Panc1 (cell line): ENCODE measurements around the gene SLC9A8. TPM values are rescaled to one million over a fixed set of nuclear protein-coding genes. Genes with fewer than 3 reads are reported as not detected.

ENCODE experiments used
- ATAC-seq: fragments of 200-7000 bp; cut with Tn5 transposase; 2 replicates; pipeline ENCODE4 v1.9.1; 2020; ENCODE audit warnings: mild to moderate bottlenecking, moderate library complexity
- BruUV-seq: library from RNA; stranded (reverse); fragments of 400-500 nt; replicated peaks from 2 replicates; lab custom pipeline; 2021; lab: Mats Ljungman, UMichigan
- CTCF ChIA-PET: fragments of 300-600 bp; sonication (Branson Sonifier 250); formaldehyde crosslinking; loops from one replicate; lab custom pipeline; 2022; ENCODE audit warnings: antibody characterized with exemption; lab: Charles Lee
- POLR2A ChIA-PET: fragments of 300-600 bp; sonication (Branson Sonifier 250); formaldehyde crosslinking; loops from one replicate; lab custom pipeline; 2022; ENCODE audit warnings: antibody characterized with exemption; lab: Charles Lee
- DNase-seq: peaks from one replicate; pipeline ENCODE4 v3.0.0-alpha.2; 2010; ENCODE audit warnings: low read depth, low spot score
- H3K27ac ChIP-seq: 2 replicates; pipeline ENCODE4 v1.5.1; 2011; ENCODE audit warnings: mild to moderate bottlenecking, low read length, inconsistent platforms
- H3K27me3 ChIP-seq: fragments of 200-500 bp; sonication (Bioruptor generic); 2 replicates; pipeline ENCODE4 v1.6.0; 2014; ENCODE audit warnings: low read length, inconsistent platforms; ENCODE audit not compliant: control insufficient read depth, insufficient read depth
- H3K36me3 ChIP-seq: fragments of 200-500 bp; sonication (Bioruptor generic); 2 replicates; pipeline ENCODE4 v1.5.1; 2014; ENCODE audit warnings: inconsistent platforms, mild to moderate bottlenecking, low read length, moderate library complexity; ENCODE audit not compliant: control insufficient read depth, insufficient read depth
- H3K4me1 ChIP-seq: 2 replicates; pipeline ENCODE4 v1.5.1; 2011; ENCODE audit warnings: inconsistent platforms, mild to moderate bottlenecking, low read length, moderate library complexity; ENCODE audit not compliant: control insufficient read depth, insufficient read depth
- H3K4me3 ChIP-seq, 2 experiments: 2 replicates each; pipeline ENCODE4 v1.5.1; 2011 to 2012; ENCODE audit warnings: low read depth in 2 of 2, low read length in 2 of 2, mild to moderate bottlenecking in 2 of 2, inconsistent platforms in 1 of 2, moderate library complexity in 1 of 2
- H3K9me3 ChIP-seq: fragments of 200-500 bp; sonication (Bioruptor generic); 2 replicates; pipeline ENCODE4 v1.5.1; 2014; ENCODE audit warnings: low read depth, mild to moderate bottlenecking, inconsistent platforms, low read length, moderate library complexity; ENCODE audit not compliant: control insufficient read depth, insufficient read depth
- CTCF ChIP-seq: fragments of 450-650 bp; IDR thresholded peaks from 2 replicates; pipeline ENCODE4 v1.5.1; 2017; ENCODE audit warnings: mild to moderate bottlenecking
- POLR2AphosphoS5 ChIP-seq: IDR thresholded peaks from 2 replicates; pipeline ENCODE4 v1.6.1; 2012; ENCODE audit warnings: mild to moderate bottlenecking, low read depth, low read length, moderate library complexity
- REST ChIP-seq, 2 experiments: IDR thresholded peaks; 2 replicates each; pipeline ENCODE4 v1.6.1; 2011 to 2012; ENCODE audit warnings: low read depth in 2 of 2, control low read depth in 1 of 2, low read length in 1 of 2, mild to moderate bottlenecking in 1 of 2, moderate library complexity in 1 of 2; ENCODE audit not compliant: insufficient read depth in 1 of 2
- SIN3A ChIP-seq: IDR thresholded peaks from 2 replicates; pipeline ENCODE4 v1.6.1; 2012; ENCODE audit warnings: low read depth, mild to moderate bottlenecking, low read length, moderate library complexity, borderline replicate concordance; ENCODE audit not compliant: insufficient read depth
- TCF7L2 ChIP-seq: IDR thresholded peaks from 2 replicates; pipeline ENCODE4 v1.6.1; 2011; ENCODE audit warnings: mild to moderate bottlenecking, low read depth, low read length, inconsistent platforms
- in situ Hi-C: cut with HindIII; loops from 2 replicates; pipeline ENCODE4 v1.10.0; 2016; ENCODE audit warnings: low sequenced_read_pairs, low pct_unique_long_range_greater_than_20kb
- intact Hi-C: fragments of 100-400 bp; cut with micrococcal nuclease; formaldehyde crosslinking; loops from one replicate; pipeline ENCODE4 v1.10.0; 2022; ENCODE audit not compliant: unreplicated experiment
- total RNA-seq: library from RNA; stranded (reverse); gene quantifications from one replicate; pipeline ENCODE4 v1.2.1, GENCODE V29; 2021; ENCODE audit not compliant: unreplicated experiment

The SLC9A8 gene
- total RNA-seq, 1 experiment from 2014 or later = 6.7 TPM

- H3K27me3 ChIP-seq = no peaks in the 10 kb centered on the region
Observed at GRCh38 chr20:49901588-49901987, 89.0 kb downstream of the SLC9A8 start.

GRCh38 chr20:49904440-49905214 lies 92.0 kb downstream of the SLC9A8 start:
- Histone ChIP-seq H3K27me3 (no peaks in the 10 kb centered on the region), H3K9me3 (no peaks in the 10 kb centered on the region), H3K4me3 (no peak overlapping the region), H3K36me3 (peaks cover 4% of the 10 kb centered on the region; the same call in 1 of the 2 replicates), H3K4me1 (no peaks in the 10 kb centered on the region; the same call in 1 of the 2 replicates), H3K27ac (no peak overlapping the region)
- ChIA-PET POLR2A (interaction anchor here (0.5 to 0.6 kb wide), 2 partner anchors 16 to 45 kb away, joined by 3 to 24 read pairs; no protein-coding TSS in a partner anchor), CTCF (no interaction called here)
- no TSS peak for BruUV-seq
- intact Hi-C loops = no loop called here
- DNase-seq = no peak
- no peak for ATAC-seq
- TF ChIP-seq TCF7L2 (no peak), POLR2AphosphoS5 (no peak), REST (IDR thresholded peaks at IDR 0.05; ENCODE audit: insufficient read depth in 1 of 2, low read depth in 2 of 2, low read length in 1 of 2) (no peak), SIN3A (no peak), CTCF (no peak)
- in situ Hi-C loops = no loop called here

More at GRCh38 chr20:49901588-49901987, 89.0 kb downstream of the SLC9A8 start:
- ATAC-seq = peak; percentile 47; the same call in 1 of the 2 replicates
- no peak for DNase-seq
- BruUV-seq = no TSS peak
- intact Hi-C loops (no loop called here), in situ Hi-C loops (no loop called here)
- peaks cover 4% of the 10 kb centered on the region; the same call in 1 of the 2 replicates for H3K36me3 ChIP-seq
- no peak for TF ChIP-seq TCF7L2
- TF ChIP-seq SIN3A = no peak
- no peak for TF ChIP-seq CTCF
- CTCF ChIA-PET = interaction anchor here (0.7 kb wide), 1 partner anchor 287 kb away, joined by 3 read pairs; no protein-coding TSS in a partner anchor
- H3K4me3 ChIP-seq = no peak overlapping the region
- POLR2A ChIA-PET = no interaction called here
- no peaks in the 10 kb centered on the region; the same call in 1 of the 2 replicates for H3K4me1 ChIP-seq
- no peak overlapping the region for H3K27ac ChIP-seq
- H3K9me3 ChIP-seq = no peaks in the 10 kb centered on the region
